T-helper 22 cell (primary cell): ENCODE results near the gene MVK.
A peak's percentile ranks its signal among the peaks of the same experiment; 100 is the strongest.

Experiments used
- DNase-seq: peaks from one replicate; pipeline ENCODE4 v3.0.0-alpha.2; 2020; ENCODE audit warnings: low read depth

The MVK gene

DNA sequence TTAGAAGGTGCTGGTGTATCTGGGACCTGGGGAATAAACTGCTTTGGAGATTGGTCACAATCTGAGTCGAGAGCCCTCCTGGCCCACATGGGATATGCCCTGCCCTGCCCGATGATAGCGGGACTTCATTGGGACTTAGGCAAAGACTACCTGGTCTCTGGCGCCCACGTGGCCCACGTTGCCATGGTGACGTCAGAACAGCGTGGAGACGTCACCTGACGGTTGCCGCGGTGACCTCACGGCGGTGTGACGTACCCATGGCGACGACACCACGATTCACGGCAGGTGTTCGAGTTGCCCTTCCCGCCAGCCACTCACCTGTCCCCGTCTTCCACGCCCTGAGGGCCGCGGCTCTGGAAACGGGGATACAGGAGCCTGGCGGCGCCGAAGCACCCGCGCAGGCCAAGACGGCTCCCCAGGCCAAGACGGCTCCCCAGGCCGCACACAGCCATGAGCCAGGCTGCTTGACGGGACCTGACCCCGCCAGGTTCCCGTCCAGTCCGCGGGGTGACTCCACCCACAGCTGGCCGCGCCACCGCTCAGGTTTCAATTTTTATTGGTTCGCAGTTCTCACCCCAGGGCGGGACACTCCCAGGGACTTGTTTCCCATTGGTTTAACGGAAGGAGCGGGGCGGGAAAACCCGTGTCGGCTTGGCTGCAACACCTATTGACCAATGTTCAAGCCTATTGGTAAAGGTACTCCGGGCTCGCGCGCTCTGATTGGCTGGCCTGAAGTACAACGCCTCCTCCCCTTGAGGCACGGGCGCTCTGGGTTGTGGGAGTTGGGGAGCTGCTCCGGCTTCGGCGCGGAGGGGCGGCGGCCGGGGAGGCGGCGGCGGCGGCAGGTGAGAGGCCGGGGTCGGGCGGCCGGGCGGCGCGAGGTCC lies at the start of gene MVK, which contains the start of gene MMAB:
MVK (plus strand) TSS at position 766 of the 885 bp plus-strand sequence. CDS start 1,029 bp downstream, outside the sequence.
MMAB (minus strand) TSS at position 476 of the 885 bp plus-strand sequence; CDS start at position 452, 24 bp downstream.
- peak; percentile 98 for DNase-seq

DNA sequence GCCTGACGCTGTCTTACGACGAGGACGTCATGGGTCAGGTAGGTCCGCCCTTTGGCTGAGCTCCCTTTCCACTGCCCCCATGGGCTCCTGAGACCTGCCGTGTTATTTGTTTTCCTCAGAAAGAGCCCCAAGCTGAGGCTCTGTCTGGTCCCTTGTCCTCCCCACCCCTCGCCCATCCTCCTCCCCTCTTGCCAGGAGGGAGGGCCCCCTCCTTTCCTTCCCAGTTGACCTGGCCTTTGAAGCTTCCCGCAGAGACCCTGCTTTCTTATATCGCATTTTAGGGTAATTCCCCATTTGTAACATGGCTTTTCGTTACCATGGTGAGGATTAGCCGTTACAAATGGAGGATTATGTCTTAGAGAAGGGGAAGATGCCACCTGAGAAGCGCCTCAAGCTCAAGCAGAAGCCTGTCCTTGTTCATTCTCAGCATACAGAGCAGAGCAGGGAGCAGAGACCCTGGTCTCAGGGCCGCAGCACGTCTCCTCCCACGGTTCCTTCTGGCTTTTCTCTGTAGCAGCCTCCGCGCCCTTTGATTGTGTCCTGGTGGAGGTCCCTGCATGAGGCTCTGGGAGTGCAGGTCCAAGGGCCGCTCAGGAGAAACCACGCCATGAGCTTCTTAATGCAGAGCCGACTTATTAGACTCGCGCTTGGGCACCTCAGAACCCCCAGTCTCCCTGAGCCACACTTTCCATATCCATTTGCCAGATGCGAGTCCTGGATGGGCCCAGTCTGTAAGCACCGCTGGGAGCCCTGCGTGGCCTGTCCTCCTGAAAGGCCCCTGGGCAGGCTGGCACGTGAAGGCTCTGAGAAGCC lies 48.9 kb upstream of the MVK start:
- no peak for DNase-seq

DNA sequence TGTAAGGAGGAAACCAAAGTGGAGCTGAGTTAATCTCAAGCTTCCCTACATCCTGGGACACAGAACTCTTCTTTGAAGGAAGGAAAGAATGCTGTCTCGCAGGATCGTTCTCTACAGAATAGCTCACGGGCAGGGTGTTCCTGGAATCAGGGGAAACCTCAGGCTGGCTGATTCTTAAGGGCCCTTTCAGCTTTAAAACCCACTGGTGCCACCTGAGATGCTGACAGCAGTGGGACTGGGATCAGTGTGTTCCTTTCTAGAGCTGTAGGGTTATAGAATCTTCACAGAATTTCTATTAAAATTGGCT lies 48.4 kb upstream of the MVK start:
- no peak for DNase-seq

DNA sequence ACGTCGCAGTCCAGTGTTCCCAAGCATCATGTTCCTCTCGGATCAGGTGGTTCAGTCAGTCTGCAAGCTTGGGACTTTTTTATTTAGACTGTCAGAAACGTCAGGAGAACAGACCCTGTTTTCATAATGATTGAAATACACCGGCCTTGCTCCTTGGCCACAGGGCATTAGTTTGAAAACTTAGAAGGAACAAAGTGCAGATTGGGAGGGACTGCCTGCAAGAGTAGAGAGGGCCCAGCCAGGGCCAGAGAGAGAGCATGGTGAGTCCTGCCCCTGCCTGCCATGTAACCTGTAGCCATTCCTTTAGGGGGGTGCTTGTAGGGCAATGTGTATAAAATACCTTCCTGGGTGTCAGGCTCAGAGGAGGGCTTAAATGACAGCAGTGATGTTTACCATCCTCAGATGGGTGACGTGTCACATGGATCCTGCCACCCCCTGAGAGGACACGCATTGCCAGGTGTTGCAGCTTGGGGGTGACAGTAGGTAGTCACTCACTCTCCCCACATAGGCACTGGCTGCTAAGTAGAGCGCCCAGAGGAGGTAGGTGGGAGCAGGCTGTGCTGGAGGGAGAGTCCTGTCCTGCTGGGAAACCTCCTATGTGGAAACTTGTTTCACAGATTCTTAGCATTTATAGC lies 46.0 kb upstream of the MVK start:
- no peak for DNase-seq

DNA sequence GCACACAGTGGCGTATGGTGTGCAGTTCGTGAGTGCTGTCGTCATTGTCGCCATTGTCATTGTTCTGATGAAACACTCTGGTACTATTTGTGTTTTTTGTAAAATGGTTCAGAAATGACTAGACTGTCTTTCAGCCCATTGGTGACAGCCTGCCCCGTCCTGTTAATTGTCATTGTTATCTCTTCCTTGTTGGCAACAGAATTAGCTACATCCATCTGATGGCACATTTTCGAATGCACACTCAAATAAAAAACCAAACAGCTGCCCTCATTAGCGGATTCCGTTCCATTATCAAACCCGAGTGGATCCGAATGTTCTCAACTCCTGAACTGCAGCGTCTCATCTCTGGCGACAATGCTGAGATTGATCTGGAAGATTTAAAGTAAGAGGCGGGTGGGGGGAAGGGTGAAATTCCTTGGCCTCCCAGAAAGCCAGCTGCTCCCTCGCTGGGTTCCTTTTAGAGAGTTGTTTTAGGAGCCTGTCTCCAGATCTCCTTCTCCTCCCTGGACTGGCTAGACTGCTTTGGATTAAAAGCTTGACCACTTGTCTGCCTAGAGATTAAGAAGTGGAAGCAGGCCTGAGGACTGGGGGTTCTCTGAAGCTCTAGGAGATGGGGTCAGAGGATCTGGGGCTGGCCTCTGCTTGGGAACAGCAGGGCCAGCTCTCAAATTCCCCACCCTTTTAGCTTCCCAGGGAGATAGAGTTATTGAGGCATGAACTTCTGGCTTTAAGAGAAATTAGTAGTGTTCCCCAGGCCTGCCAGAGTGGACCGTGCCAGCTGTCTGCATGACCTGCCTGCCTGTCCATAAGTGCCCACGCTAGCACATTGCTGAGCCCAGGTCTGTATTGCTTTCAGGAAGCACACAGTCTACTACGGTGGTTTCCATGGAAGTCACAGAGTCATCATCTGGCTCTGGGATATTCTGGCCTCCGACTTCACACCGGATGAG lies 43.6 kb upstream of the MVK start:
- DNase-seq = no peak

DNA sequence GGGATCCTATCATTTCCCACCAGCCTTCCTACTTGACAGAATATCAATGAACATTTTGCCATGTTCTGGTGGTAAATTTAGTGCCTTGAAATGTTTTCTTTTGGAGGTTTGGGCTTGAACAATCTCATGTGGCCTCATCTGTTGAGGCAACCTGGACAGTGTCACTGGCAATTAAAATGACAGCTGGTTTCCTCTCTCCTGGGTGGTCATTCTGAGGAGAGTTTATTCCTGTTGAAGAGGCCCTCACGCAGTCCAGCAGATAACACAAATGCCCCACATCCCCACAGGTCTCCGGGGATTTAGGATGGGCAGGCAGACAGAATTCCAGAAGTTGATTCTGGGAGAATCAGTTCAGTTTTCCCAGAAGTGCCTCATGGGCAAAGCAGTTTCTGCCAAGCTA lies 42.2 kb upstream of the MVK start:
- no peak for DNase-seq

DNA sequence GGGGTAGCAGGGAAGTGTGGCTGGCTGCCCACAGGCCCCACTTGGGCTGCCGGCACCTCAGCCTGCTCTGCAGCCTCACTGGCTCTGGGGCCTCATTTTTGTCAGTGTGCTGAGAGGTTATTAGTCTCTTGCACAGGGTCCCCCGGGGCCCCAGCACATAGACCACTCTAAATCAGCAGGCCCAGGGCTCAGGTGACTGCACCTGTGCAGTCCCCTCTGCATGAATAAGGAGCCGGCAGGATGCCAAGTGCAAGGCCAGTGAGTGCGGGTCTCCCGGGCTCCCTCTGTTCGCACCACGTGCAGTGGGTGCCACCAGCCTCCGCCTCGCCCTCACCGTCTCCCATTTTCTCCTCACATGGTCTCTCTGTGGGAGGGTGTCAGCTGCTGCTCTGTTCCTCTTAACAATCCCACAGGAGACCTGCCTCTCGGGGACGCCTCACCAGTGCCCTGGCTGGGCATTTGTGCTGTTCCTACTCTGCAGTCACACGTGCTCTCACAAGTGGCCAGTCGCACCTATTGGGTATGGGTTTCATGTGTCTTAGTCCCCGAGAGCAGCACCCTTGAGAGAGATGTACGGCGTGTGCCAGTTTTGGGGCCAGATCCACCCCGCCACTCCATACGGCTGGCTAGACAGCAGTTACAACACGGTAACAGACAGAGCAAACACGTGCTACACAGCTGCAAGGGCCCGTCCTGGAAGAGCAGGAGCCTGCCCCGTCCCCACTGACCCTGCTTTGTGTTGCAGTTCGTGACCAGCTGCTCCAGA lies 40.7 kb upstream of the MVK start:
- no peak for DNase-seq

DNA sequence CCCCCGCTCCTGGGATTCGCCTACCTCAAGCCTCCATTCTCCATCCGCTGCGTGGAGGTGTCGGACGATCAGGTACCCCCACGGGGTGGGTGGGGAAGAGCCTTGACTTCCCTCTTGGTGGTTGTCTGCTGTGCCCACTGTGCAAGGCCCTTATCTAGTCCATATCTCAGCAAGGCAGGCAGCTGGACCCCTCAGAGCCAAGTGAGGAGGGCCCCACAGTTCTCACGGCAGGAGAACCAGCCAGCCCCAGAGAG lies 40.2 kb upstream of the MVK start:
- DNase-seq = no peak

DNA sequence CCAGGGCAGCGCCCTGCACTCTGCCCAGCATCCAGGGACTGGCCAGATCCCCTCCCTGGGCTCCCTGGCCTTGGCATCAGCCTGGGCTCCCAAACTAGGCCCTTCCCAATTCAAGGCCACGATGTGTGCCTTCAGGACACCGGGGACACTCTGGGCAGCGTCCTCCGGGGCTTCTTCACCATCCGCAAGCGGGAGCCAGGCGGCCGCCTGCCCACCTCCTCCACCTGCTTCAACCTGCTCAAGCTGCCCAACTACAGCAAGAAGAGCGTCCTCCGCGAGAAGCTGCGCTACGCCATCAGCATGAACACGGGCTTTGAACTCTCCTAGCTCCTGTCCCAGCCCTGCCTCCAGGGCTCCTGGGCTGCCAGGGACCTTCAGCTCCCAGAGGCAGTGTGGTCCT lies 39.1 kb upstream of the MVK start:
- no peak for DNase-seq

DNA sequence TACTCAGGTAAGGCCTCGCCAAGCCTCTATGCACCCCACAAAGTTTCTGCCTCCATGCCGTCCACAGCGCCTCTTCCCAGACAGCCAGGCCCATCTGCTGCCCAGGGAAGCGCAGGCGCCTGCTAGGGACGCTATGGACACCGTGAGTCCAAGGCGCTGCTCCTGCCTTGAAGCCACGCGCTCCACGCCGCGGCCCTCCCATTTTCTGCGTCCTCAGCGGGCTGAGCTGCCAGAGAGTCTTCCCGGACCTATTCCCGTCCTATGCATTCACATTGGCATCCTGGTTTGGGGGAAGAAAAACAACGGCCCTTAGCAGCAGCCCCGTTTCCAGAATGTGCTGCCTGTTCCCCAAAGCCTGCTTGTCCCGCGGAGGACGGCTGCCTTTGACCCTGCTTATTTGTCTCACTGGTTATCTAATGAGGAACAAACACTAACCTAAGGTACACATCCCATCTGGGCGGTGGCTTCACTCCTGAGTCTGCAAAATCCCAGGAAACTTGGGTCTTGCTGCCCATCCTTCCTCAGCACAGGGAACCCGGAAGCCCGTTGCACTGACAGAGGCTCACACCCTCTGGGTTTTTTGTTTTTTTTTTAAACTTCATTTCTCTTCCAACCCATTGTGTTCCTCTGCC lies 38.2 kb upstream of the MVK start:
- no peak for DNase-seq

DNA sequence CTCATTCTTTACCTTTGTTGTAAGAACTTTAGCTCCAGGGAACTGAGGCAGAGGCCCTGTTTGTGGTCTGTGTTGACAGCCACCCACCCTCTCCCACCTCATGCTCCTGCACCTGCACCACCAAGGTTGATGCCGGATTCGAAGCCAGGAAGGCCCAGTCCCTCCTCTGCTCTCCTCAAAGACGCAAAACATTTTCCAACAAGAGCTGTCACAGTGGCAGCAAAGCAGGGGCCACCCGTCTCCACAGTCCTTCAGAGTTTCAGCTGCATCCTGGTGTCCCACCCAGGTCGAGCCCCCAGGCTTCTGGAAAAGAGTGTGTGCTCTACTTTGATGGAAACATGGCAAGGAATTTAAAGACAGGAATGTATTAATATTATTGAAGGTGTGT lies 37.7 kb upstream of the MVK start:
- DNase-seq = no peak

DNA sequence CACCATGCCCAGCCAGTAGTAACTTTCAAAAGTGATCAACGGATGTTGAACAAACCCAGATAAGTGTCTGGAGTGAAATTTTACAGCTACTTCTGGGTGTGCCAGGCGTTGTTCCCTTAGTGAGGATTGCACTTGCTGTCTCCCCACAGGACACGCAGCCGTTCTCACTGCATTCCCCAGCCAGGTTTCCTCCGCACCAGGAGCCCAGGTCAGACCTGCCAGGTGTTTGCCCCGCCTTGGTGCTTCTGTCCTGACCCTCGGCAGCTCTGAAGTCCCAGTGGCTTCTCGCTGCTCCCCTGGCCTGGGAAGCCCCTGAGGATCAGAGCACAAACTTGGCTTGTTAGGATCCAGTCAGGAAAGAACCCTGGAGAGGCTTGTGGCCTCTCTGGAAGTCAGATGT lies 36.5 kb upstream of the MVK start:
- DNase-seq = no peak

DNA sequence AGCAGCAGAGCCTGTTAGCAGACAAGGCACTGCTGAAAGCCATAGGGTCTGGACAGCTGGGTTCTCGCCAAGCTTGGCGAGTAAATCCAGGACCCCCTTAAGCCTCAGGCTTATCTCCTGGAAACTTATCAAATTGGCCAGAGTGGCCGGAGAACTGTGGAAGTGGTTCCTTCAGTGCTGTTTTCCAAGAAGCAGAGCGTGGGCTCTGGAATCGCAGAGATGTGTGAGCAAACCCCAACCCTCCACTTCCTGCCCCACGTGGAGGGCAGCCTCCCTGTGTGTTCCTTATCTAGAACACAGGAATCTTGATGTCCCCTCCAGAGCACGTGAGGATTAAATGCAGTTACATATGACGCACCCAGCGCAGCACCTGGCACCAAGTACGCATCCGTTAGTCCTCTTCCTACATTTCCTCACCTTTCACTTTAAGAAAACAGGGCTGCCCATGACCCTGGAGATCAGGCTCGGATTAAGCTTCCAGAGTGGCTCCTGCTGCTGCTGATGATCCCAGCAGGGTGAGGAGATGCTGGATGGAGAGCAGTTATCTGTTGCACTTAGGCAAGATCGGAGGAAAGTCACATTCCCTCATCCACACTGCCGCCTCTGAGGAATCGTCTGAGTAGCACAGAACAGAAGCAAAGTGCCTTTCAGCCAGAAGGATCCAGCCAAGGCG lies 35.3 kb upstream of the MVK start:
- DNase-seq = no peak

DNA sequence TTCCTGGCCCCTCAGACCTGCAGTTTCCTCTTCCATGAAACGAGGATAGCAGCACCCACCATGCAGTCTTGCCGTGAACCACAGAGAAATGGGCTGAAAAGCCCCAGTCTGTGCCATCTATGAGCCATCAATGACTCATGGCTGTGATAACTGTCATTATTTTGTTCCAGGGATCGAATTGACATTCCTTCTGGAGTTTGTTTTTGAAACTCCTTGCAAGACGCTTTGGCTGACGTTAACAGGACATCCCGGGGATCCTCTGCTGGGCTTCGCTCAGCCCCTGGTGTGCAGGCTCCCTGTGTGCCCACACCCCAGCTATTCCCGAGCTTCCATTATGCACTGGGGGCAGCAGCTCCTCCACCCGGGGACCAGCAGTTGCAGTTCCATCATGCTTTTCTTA lies 34.1 kb upstream of the MVK start:
- DNase-seq = no peak

DNA sequence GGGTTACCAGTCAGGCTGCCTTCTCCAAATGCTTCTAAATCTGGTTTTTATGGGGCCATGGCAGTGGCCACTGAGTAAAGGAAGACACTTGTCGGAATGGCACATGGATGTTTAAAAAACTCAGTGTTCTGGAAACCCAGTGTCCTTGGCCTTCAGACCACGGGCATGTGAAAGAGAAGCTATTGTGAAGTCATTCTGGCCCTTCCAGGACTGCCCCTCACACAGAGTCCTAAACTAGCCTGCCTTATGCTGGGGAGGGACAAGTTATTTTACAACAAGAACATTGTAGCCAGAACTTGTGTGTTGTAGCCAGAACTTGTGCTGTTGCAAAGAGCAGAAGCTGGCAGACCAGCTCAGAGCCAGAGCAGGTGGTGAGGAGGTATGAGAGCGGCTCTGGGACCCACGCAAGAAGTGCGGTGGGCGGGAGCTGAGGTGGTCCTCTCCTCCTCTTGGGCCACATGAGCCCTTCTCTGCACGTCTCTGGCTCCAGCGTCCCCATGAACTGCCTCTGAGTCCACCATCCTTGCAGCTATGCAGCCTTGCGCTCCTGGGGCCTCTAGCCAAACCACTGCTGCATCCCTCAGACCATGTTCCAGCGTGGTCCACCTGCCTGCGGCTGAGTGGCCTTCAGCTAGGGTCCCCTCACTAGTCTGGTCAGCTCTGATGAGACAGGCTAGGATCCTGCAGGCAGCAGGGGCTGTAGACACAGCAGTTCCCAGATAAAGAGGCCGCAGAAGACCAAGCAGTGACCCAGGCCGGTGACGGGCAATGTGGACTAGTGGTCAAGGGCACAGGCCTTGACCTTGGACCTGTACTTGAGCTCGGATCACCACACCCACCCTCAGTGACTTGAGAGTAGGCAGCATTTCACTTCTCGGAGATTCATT lies 32.8 kb upstream of the MVK start:
- DNase-seq = no peak

DNA sequence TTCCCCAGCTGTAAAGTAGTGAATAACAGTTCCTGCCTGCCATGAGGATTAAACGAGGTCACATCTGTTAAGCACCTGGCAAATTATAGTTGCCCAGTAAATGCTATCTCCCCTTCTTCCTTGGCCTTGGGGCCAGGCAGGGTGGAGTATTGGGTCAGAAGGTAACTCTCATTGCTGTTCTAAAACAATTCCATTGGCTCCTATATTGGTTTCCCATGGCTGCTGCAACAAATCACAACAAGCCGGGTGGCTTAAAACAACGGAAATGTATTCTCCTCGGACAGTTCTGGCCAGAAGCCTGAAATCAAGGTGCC lies 32.2 kb upstream of the MVK start:
- no peak for DNase-seq

DNA sequence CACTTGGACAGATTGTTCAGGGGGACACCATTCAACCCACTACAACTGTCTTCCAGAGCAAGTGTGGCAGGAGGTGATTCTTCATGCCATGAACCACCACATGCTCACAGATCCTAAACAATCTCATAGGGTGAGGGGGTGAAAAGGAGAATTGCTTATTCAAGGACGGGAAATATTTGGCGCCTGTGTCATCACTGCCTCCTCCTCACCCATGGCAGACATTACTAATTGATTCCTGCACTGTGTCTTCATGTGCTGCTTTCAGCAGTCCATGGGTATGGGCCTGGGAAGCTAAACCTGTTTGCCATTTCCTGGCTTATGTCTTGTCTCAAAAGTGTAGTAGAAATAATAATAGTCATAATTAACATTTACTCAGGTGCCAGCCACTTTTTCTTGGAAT lies 31.6 kb upstream of the MVK start:
- no peak for DNase-seq

DNA sequence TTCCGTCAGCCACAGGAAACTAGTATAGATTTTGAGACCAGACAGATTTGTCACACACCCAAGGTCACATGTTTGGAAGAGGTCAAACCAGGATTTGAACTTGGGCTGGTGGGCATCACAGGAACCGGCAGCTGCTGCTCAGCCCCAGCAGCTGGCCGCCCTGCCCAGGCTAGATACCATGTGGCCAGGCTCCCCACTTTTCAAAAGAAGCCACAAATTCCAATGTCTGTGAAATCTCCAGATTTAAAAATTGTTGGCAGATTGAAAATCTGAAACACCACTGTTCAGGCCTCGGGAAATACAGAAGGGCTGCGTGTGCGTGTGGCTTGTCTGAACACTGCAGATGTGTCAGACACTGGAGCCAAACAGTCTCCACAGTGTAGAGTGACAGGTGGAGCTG lies 30.7 kb upstream of the MVK start:
- no peak for DNase-seq

DNA sequence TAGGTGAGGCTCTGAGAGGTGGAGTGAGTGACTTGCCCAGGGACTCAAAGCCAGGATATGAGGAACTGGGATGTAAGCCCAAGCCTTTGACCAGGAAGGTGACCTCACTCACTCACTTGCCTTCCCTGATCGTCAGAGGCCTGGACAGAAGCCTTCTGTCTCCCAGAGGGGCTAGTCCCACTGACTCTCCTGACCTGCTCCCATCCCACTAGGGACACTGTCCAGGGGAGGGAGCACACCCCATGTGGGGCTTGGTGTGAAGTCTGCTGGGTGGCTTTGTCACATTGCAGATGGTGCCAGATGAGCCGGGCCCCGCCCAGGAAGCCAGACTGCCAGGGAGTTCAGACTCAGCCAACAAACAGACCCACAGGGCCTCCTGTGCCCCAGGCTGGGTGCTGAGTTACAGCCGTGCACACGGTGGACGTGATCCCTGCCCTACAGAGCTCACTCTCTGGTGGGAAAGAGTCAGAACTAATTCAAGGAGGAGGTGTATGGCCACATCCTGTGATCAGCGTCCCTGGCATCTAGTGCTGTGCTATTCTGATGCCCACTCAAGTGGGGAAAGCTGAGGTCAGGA lies 28.6 kb upstream of the MVK start:
- no peak for DNase-seq
